Gastroesophageal sphincter (tissue), 4 donors: ENCODE results near the gene SNX25. TPM values are rescaled to one million over a fixed set of nuclear protein-coding genes. Genes with fewer than 3 reads are reported as not detected.
"Not testable (repeated sequence)": the region's sequence is repeated elsewhere in the genome, so short reads cannot be mapped to it uniquely, and the experiment has no call there.

Source experiments
- ATAC-seq: fragments of 150-250 bp; one replicate; pipeline ENCODE4 v1.9.1; 2016; ENCODE audit warnings: mild to moderate bottlenecking, moderate library complexity
- H3K27ac ChIP-seq, 4 donors: fragments of 200-600 bp; sonication (generic) in 3 of 4; 1 replicate in 3 of 4; 2 replicates in 1 of 4; pipeline ENCODE4 v1.5.1; 2016 to 2019
- H3K27me3 ChIP-seq: fragments of 200-600 bp; sonication (generic); one replicate; pipeline ENCODE4 v1.5.1; 2019
- H3K36me3 ChIP-seq, 2 donors: fragments of 200-600 bp; sonication (generic); one replicate each; pipeline ENCODE4 v1.5.1; 2019; ENCODE audit warnings: control low read depth in 1 of 2
- H3K4me1 ChIP-seq, 3 donors: fragments of 200-600 bp; sonication (generic); 1 replicate in 2 of 3; 2 replicates in 1 of 3; pipeline ENCODE4 v1.5.1; 2016 to 2019; ENCODE audit warnings: control low read depth in 2 of 3
- H3K4me3 ChIP-seq, 2 donors: fragments of 200-600 bp; sonication (generic); one replicate each; pipeline ENCODE4 v1.5.1; 2019; ENCODE audit warnings: mild to moderate bottlenecking in 1 of 2, moderate library complexity in 1 of 2
- H3K9me3 ChIP-seq, 3 donors: fragments of 200-600 bp; sonication (generic); one replicate each; pipeline ENCODE4 v1.5.1; 2017 to 2019; ENCODE audit warnings: control low read depth in 2 of 3
- CTCF ChIP-seq, 4 experiments: fragments of 200-600 bp in 2 of 4; fragments of 450-650 bp in 2 of 4; sonication (generic) in 1 of 4; IDR thresholded peaks; one replicate each; pipeline ENCODE4 v1.5.1; 2017 to 2019; ENCODE audit warnings: antibody characterized with exemption in 4 of 4, mild to moderate bottlenecking in 2 of 4, moderate library complexity in 2 of 4
- EP300 ChIP-seq: sonication (generic); formaldehyde crosslinking; IDR thresholded peaks from one replicate; pipeline ENCODE4 v1.6.1; 2017; ENCODE audit warnings: antibody characterized with exemption, mild to moderate bottlenecking
- POLR2A ChIP-seq, 2 donors: fragments of 450-650 bp; IDR thresholded peaks; one replicate each; pipeline ENCODE4 v1.6.1; 2017; ENCODE audit warnings: antibody characterized with exemption in 2 of 2, mild to moderate bottlenecking in 2 of 2, moderate library complexity in 1 of 2
- POLR2AphosphoS5 ChIP-seq: sonication (generic); formaldehyde crosslinking; IDR thresholded peaks from one replicate; pipeline ENCODE4 v1.6.1; 2017; ENCODE audit warnings: antibody characterized with exemption
- WGBS, 2 donors: methylation state at CpG; one replicate each; pipeline ENCODE4 v1.1.5; 2018; ENCODE audit warnings: low coverage in 1 of 2; 5-methylcytosine and 5-hydroxymethylcytosine counted together
- total RNA-seq, 4 donors: library from RNA; depleted of rRNA; stranded (reverse); fragments of >200 nt; gene quantifications; one replicate each; pipeline ENCODE4 v1.1.0, GENCODE V29; 2016

The SNX25 gene
- total RNA-seq, 4 donors from 2014 or later: 17.9 to 30.5 (median 24.9) TPM

GRCh38 chr4:185238750-185239149 lies 29.4 kb downstream of the SNX25 start:
- no peaks in the 10 kb centered on the region for H3K36me3 ChIP-seq
- H3K4me1 ChIP-seq: peaks cover 0 to 14% (median 6%) of the 10 kb centered on the region in 3 donors
- TF ChIP-seq EP300: no peak
- TF ChIP-seq POLR2A (IDR thresholded peaks at IDR 0.05): no peak
- no peak for TF ChIP-seq POLR2AphosphoS5
- no peak for TF ChIP-seq CTCF (IDR thresholded peaks at IDR 0.05)
- no peak overlapping the region for H3K4me3 ChIP-seq
- peaks cover 0 to 6% (median 0%) of the 10 kb centered on the region in 3 donors for H3K9me3 ChIP-seq
- WGBS, 2 donors: 60 to 89% methylated on average over 1 to 3 of the region's 4 CpGs
- no peak for ATAC-seq
- no peaks in the 10 kb centered on the region for H3K27me3 ChIP-seq
- H3K27ac ChIP-seq: no peak overlapping the region

- not testable (repeated sequence) for H3K9me3 ChIP-seq, H3K4me3 ChIP-seq
- H3K4me1 ChIP-seq: peaks cover 0 to 15% (median 6%) of the 10 kb centered on the region in 3 donors
Observed at GRCh38 chr4:185240486-185240885, 31.1 kb downstream of the SNX25 start.

GRCh38 chr4:185242749-185243533 lies 33.5 kb downstream of the SNX25 start:
- Histone ChIP-seq H3K4me3 (no peak overlapping the region), H3K9me3 (peaks cover 0 to 6% (median 0%) of the 10 kb centered on the region in 3 donors), H3K4me1 (peaks cover 0 to 14% (median 4%) of the 10 kb centered on the region in 3 donors), H3K27ac (no peak overlapping the region), H3K36me3 (no peaks in the 10 kb centered on the region), H3K27me3 (no peaks in the 10 kb centered on the region)
- ATAC-seq: no peak
- TF ChIP-seq POLR2A (IDR thresholded peaks at IDR 0.05): no peak
- TF ChIP-seq POLR2AphosphoS5: no peak
- no peak for TF ChIP-seq CTCF (IDR thresholded peaks at IDR 0.05)
- no peak for TF ChIP-seq EP300
- WGBS, 2 donors: 43 to 82% methylated on average over 2 to 6 of the region's 6 CpGs

More at GRCh38 chr4:185240486-185240885, 31.1 kb downstream of the SNX25 start:
- H3K27me3 ChIP-seq, H3K36me3 ChIP-seq, H3K27ac ChIP-seq, ATAC-seq: not testable (repeated sequence)
- WGBS, 2 donors: no CpG with 5 or more reads among the region's 32 CpGs

- H3K36me3 ChIP-seq: no peaks in the 10 kb centered on the region
- TF ChIP-seq POLR2AphosphoS5 (no peak), POLR2A (IDR thresholded peaks at IDR 0.05) (no peak), CTCF (IDR thresholded peaks at IDR 0.05) (no peak), EP300 (no peak)
- H3K9me3 ChIP-seq: peaks cover 0 to under 1% (median 0%) of the 10 kb centered on the region in 3 donors
- H3K27ac ChIP-seq: no peak overlapping the region
- H3K4me3 ChIP-seq: no peak overlapping the region
- 97 to 100% methylated on average over 4 of the region's 4 CpGs for WGBS, 2 donors
- no peak for ATAC-seq
- peaks cover 0 to 14% (median 4%) of the 10 kb centered on the region in 3 donors for H3K4me1 ChIP-seq
- H3K27me3 ChIP-seq: no peaks in the 10 kb centered on the region
Observed at GRCh38 chr4:185243879-185244278, 34.5 kb downstream of the SNX25 start.

- no peaks in the 10 kb centered on the region for H3K36me3 ChIP-seq
- no peaks in the 10 kb centered on the region for H3K27me3 ChIP-seq
- WGBS, 2 donors: 49 to 55% methylated on average over 4 of the region's 4 CpGs
- H3K4me1 ChIP-seq: peaks cover 0 to 14% (median 4%) of the 10 kb centered on the region in 3 donors
- H3K4me3 ChIP-seq: no peak overlapping the region
- TF ChIP-seq POLR2A (IDR thresholded peaks at IDR 0.05) (no peak), EP300 (no peak), POLR2AphosphoS5 (no peak), CTCF (IDR thresholded peaks at IDR 0.05) (no peak)
- no peak overlapping the region for H3K27ac ChIP-seq
- no peaks in the 10 kb centered on the region for H3K9me3 ChIP-seq
- ATAC-seq: no peak
Observed at GRCh38 chr4:185244763-185245162, 35.4 kb downstream of the SNX25 start.
